Esophagus squamous epithelium (tissue), 5 donors: ENCODE results near the gene PHAX. TPM values are rescaled to one million over a fixed set of nuclear protein-coding genes. Genes with fewer than 3 reads are reported as not detected.
"Not testable (repeated sequence)": the region's sequence is repeated elsewhere in the genome, so short reads cannot be mapped to it uniquely, and the experiment has no call there.

ENCODE experiments used
- DNase-seq: peaks from one replicate; lab custom pipeline; 2025; lab: John Stamatoyannopoulos, UW
- H3K27ac ChIP-seq, 4 donors: fragments of 200-600 bp; sonication (generic); one replicate each; pipeline ENCODE4 v1.5.1; 2016 to 2019; ENCODE audit warnings: mild to moderate bottlenecking in 1 of 4
- H3K27me3 ChIP-seq, 4 donors: fragments of 200-600 bp; sonication (generic); 1 replicate in 3 of 4; 2 replicates in 1 of 4; pipeline versions ENCODE4 v1.5.1 to v1.6.0; 2017 to 2021; ENCODE audit warnings: antibody characterized with exemption in 1 of 4
- H3K36me3 ChIP-seq, 3 donors: fragments of 200-600 bp; sonication (generic); one replicate each; pipeline ENCODE4 v1.5.1; 2016 to 2019
- H3K4me1 ChIP-seq, 3 donors: fragments of 200-600 bp; sonication (generic); one replicate each; pipeline ENCODE4 v1.5.1; 2017 to 2019
- H3K4me3 ChIP-seq, 4 donors: fragments of 200-600 bp; sonication (generic); 1 replicate in 3 of 4; 2 replicates in 1 of 4; pipeline ENCODE4 v1.5.1; 2016 to 2019; ENCODE audit warnings: mild to moderate bottlenecking in 2 of 4, moderate library complexity in 1 of 4
- H3K9me3 ChIP-seq, 3 donors: fragments of 200-600 bp; sonication (generic); one replicate each; pipeline ENCODE4 v1.5.1; 2016 to 2019
- CTCF ChIP-seq, 6 experiments: fragments of 450-650 bp in 4 of 6; fragments of 200-600 bp in 2 of 6; sonication (generic) in 2 of 6; IDR thresholded peaks; one replicate each; pipeline ENCODE4 v1.5.1; 2016 to 2019; ENCODE audit warnings: antibody characterized with exemption in 6 of 6, mild to moderate bottlenecking in 4 of 6, moderate library complexity in 4 of 6
- POLR2A ChIP-seq, 4 donors: fragments of 450-650 bp; IDR thresholded peaks; one replicate each; pipeline ENCODE4 v1.6.1; 2017; ENCODE audit warnings: antibody characterized with exemption in 4 of 4, mild to moderate bottlenecking in 4 of 4, moderate library complexity in 3 of 4
- WGBS, 2 donors: methylation state at CpG; one replicate each; pipeline ENCODE4 v1.1.5; 2018; 5-methylcytosine and 5-hydroxymethylcytosine counted together
- intact Hi-C: fragments of 100-400 bp; cut with DNase I; formaldehyde crosslinking; loops from one replicate; pipeline ENCODE4 v1.15.0; 2022
- total RNA-seq, 4 donors: library from RNA; depleted of rRNA; stranded (reverse); fragments of >200 nt; gene quantifications; one replicate each; pipeline ENCODE4 v1.1.0, GENCODE V29; 2016
- donor health status: DM: yes; HTN: yes; CAD: no.

Gene PHAX
- total RNA-seq, 4 donors from 2014 or later, result 40.3 to 59.5 (median 49.3) TPM

GRCh38 chr5:126651013-126651577 lies 50.3 kb downstream of the PHAX start:
- no peak for DNase-seq
- TF ChIP-seq POLR2A (IDR thresholded peaks at IDR 0.05), result no peak
- no peak for TF ChIP-seq CTCF (IDR thresholded peaks at IDR 0.05)
- no peak overlapping the region for H3K4me3 ChIP-seq
- no peak overlapping the region for H3K27ac ChIP-seq
- H3K4me1 ChIP-seq, result no peaks in the 10 kb centered on the region
- intact Hi-C loops, result loop anchor here (10.0 kb wide), 2 partner anchors 154 to 664 kb away; no protein-coding TSS in a partner anchor
- H3K9me3 ChIP-seq, result no peaks in the 10 kb centered on the region
- 75 to 83% methylated on average over 1 of the region's 1 CpG for WGBS, 2 donors
- no peaks in the 10 kb centered on the region for H3K36me3 ChIP-seq
- no peaks in the 10 kb centered on the region for H3K27me3 ChIP-seq

GRCh38 chr5:126656401-126657007 lies 55.8 kb downstream of the PHAX start:
- no peak for DNase-seq
- H3K4me1 ChIP-seq, result no peaks in the 10 kb centered on the region
- H3K4me3 ChIP-seq, result no peak overlapping the region
- 0% methylated on average over 5 of the region's 5 CpGs for WGBS, 2 donors
- no peak overlapping the region for H3K27ac ChIP-seq
- intact Hi-C loops, result loop anchor here (10.0 kb wide), 2 partner anchors 148 to 658 kb away; no protein-coding TSS in a partner anchor
- peak; percentile 47 to 79 (median 64) for TF ChIP-seq CTCF (IDR thresholded peaks at IDR 0.05)
- no peak for TF ChIP-seq POLR2A (IDR thresholded peaks at IDR 0.05)
- H3K27me3 ChIP-seq, result no peaks in the 10 kb centered on the region
- no peaks in the 10 kb centered on the region for H3K9me3 ChIP-seq
- H3K36me3 ChIP-seq, result no peaks in the 10 kb centered on the region

- no peak for TF ChIP-seq CTCF (IDR thresholded peaks at IDR 0.05)
- TF ChIP-seq POLR2A (IDR thresholded peaks at IDR 0.05), result no peak
- H3K27me3 ChIP-seq, result no peaks in the 10 kb centered on the region
- 50 to 65% methylated on average over 5 of the region's 5 CpGs for WGBS, 2 donors
- no peaks in the 10 kb centered on the region for H3K36me3 ChIP-seq
- no peak for DNase-seq
- intact Hi-C loops, result loop anchor here (10.0 kb wide), 2 partner anchors 146 to 656 kb away; no protein-coding TSS in a partner anchor
- H3K27ac ChIP-seq, result no peak overlapping the region
- no peak overlapping the region for H3K4me3 ChIP-seq
- no peaks in the 10 kb centered on the region for H3K9me3 ChIP-seq
- H3K4me1 ChIP-seq, result no peaks in the 10 kb centered on the region
These were observed 57.8 kb downstream of the PHAX start for GRCh38 chr5:126658561-126658960.

GRCh38 chr5:126659805-126660482 lies 59.2 kb downstream of the PHAX start:
- no peaks in the 10 kb centered on the region for H3K9me3 ChIP-seq
- H3K27me3 ChIP-seq, result no peaks in the 10 kb centered on the region
- no peak for DNase-seq
- no peaks in the 10 kb centered on the region for H3K36me3 ChIP-seq
- H3K4me1 ChIP-seq, result no peaks in the 10 kb centered on the region
- intact Hi-C loops, result loop anchor here (10.0 kb wide), 2 partner anchors 145 to 655 kb away; no protein-coding TSS in a partner anchor
- no peak overlapping the region for H3K27ac ChIP-seq
- WGBS, 2 donors, result 89 to 90% methylated on average over 2 of the region's 2 CpGs
- TF ChIP-seq POLR2A (IDR thresholded peaks at IDR 0.05) (no peak), CTCF (IDR thresholded peaks at IDR 0.05) (no peak)
- H3K4me3 ChIP-seq, result no peak overlapping the region

GRCh38 chr5:126664586-126664985 lies 63.8 kb downstream of the PHAX start:
- intact Hi-C loops, result no loop called here
- 82 to 100% methylated on average over 2 of the region's 2 CpGs for WGBS, 2 donors
- H3K27ac ChIP-seq, result no peak overlapping the region

GRCh38 chr5:126670109-126670508 lies 69.4 kb downstream of the PHAX start:
- H3K4me3 ChIP-seq, H3K27ac ChIP-seq, H3K27me3 ChIP-seq, intact Hi-C loops, DNase-seq, H3K4me1 ChIP-seq, H3K36me3 ChIP-seq: not testable (repeated sequence)
- 70 to 86% methylated on average over 1 of the region's 1 CpG for WGBS, 2 donors
- peaks cover 0 to 12% (median 4%) of the 10 kb centered on the region in 3 donors for H3K9me3 ChIP-seq

More at GRCh38 chr5:126664586-126664985, 63.8 kb downstream of the PHAX start:
- Histone ChIP-seq H3K27me3 (no peaks in the 10 kb centered on the region), H3K4me1 (no peaks in the 10 kb centered on the region), H3K9me3 (peaks cover 0 to 5% (median 0%) of the 10 kb centered on the region in 3 donors), H3K4me3 (no peak overlapping the region), H3K36me3 (no peaks in the 10 kb centered on the region)
- TF ChIP-seq CTCF (IDR thresholded peaks at IDR 0.05), result no peak
- TF ChIP-seq POLR2A (IDR thresholded peaks at IDR 0.05), result no peak
- no peak for DNase-seq

- DNase-seq, H3K36me3 ChIP-seq, H3K4me1 ChIP-seq, intact Hi-C loops, H3K4me3 ChIP-seq, H3K27me3 ChIP-seq, H3K27ac ChIP-seq: not testable (repeated sequence)
- H3K9me3 ChIP-seq, result peaks cover 0 to 12% (median 4%) of the 10 kb centered on the region in 3 donors
- 79 to 85% methylated on average over 3 of the region's 3 CpGs for WGBS, 2 donors
These were observed 70.9 kb downstream of the PHAX start for GRCh38 chr5:126671681-126672080.
